Subcutaneous adipose tissue (tissue), 4 donors: ENCODE measurements around the gene SKP1. TPM values are rescaled to one million over a fixed set of nuclear protein-coding genes. Genes with fewer than 3 reads are reported as not detected.

Experiments
- total RNA-seq, 4 donors: library from RNA; depleted of rRNA; stranded (reverse); fragments of >200 nt; gene quantifications; one replicate each; pipeline ENCODE4 v1.1.0, GENCODE V29; 2016
- TF ChIP-seq, protein P1 (sequence below): fragments of 450-650 bp; IDR thresholded peaks from one replicate; pipeline ENCODE4 v1.5.1; 2016; ENCODE audit warnings: low read depth, mild to moderate bottlenecking, control low read depth, antibody characterized with exemption, moderate library complexity

SKP1 gene
- total RNA-seq, 4 donors from 2014 or later, result 132 to 336 (median 244) TPM

DNA sequence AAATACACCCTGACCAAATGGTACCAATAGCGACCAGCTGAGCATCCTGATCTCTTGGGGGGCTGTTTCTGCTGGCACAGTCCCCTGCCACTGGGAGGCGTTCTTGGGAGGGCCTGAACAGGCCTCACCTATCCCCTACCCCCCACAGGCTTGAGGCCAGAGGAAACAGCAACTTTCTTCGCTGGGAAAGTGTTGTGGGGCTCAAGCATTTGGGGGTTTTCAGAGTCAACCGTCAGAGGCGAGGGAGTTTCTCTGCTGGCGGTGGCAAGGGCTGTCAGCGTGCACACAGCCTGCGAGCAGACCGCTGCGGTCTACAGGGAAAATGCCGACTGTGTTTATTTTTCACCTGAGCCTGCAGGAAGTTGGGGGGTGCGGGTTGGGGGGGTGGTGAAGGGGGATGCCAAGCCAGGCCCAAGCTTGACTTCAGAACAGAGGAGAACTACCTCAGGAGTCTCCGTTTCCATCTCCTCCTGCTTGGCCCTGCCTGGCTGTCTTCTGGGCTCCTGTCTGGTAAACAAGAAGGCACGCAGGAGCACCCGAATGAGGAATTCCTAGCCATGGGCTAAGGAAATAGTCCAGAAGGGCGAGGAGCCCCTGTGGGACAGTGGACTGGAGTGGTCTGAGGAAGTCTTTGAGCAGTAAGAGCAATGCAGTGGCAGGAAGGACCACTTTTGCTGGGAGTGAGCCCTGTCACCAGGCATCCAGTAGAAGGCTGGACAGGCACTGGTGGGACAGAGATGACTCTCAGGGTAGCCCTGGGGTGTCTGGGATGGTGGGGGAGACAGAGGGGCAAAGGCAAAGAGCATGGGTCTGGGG lies 44.2 kb downstream of the SKP1 start:
- TF ChIP-seq, protein P1, sequence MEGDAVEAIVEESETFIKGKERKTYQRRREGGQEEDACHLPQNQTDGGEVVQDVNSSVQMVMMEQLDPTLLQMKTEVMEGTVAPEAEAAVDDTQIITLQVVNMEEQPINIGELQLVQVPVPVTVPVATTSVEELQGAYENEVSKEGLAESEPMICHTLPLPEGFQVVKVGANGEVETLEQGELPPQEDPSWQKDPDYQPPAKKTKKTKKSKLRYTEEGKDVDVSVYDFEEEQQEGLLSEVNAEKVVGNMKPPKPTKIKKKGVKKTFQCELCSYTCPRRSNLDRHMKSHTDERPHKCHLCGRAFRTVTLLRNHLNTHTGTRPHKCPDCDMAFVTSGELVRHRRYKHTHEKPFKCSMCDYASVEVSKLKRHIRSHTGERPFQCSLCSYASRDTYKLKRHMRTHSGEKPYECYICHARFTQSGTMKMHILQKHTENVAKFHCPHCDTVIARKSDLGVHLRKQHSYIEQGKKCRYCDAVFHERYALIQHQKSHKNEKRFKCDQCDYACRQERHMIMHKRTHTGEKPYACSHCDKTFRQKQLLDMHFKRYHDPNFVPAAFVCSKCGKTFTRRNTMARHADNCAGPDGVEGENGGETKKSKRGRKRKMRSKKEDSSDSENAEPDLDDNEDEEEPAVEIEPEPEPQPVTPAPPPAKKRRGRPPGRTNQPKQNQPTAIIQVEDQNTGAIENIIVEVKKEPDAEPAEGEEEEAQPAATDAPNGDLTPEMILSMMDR, result no peak

DNA sequence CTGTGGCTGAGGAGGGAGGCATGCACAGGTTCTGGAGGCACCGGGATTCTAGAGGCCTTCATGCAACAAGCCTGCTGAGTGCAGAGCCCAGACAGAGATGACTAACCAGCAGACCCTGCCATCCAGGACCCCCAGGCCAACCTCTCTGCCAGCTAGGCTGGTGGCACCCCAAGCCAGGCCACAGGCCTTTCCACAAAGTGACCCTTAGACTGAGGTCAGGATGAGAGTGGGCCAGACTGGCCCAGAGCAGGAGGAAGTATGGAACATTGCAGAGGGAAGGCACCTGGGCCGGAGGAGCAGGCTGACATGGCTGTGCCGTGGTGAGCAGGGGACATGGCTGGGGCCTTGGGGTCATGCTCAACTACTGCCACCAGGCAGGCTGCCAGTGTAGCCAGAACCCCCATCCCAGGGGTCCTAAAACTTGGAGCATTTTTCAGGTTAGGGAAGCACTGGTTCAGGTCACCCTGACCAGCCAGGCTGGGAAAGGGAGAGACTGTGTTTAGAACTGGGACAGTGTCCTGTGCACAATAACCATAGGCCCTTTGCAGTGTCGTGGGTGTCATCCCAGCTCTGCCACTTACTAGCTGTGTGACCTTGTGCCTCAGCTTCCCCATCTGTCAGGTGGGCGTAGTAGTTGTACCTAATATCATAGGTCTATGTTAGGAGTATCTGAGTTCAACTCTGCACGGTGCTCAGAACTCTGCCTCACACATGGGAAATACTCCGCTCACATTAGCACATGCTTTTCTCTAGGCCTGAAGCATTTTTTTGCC lies 45.0 kb downstream of the SKP1 start:
- TF ChIP-seq, protein P1, result no peak

DNA sequence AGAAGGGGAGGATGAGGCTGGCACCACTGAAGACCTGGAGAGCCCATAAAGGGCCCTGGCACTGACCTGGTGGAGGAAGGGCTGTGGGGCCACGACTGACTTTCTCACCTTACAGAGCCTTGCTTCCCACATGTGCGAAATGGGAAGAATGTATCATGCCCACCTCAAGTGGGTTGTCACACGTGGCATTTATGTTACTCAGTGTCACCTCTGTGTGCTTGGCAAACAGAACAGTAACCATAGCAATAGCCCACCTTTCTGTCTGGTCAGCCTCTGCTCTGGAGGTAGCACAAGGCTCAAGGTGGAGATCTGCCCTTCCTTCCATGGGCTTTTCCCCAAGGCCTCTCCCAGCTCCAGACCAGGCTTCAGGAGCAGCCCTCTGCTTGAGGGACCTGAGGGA lies 45.6 kb downstream of the SKP1 start:
- TF ChIP-seq, protein P1, result no peak

DNA sequence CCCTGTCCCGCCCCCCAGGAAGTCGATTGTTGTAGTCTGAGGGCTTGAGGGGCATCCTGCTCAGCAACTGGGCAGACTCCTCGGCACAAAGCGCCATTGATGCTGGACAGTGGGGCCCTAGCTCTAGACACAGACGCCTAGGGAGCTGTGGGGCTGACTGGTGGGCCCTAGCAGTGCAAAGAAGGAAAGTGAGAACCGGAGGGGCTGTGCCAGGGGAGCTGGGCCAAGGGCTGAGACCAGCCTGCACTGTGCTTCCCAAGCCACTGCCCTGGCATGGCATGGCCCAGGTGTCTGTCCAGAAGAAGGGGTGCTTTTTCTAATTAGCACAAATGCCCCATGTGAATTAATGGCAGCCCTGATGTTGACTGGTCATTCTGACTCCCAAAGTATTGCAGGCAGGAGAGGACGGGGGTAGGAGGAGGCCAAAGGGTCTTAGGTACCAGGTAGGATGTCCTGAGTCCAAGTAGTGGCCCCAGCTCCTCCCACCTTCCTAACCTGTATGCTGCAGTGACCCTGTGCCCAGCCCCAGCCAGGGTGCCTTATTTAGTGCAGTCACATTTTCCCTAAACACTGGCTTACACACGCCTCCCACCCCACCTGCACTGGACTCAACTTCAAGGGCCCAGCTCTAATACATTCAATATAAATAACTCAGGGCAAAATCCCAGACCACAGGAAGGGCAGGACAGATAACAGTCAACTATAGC lies 46.4 kb downstream of the SKP1 start:
- TF ChIP-seq, protein P1, result no peak

DNA sequence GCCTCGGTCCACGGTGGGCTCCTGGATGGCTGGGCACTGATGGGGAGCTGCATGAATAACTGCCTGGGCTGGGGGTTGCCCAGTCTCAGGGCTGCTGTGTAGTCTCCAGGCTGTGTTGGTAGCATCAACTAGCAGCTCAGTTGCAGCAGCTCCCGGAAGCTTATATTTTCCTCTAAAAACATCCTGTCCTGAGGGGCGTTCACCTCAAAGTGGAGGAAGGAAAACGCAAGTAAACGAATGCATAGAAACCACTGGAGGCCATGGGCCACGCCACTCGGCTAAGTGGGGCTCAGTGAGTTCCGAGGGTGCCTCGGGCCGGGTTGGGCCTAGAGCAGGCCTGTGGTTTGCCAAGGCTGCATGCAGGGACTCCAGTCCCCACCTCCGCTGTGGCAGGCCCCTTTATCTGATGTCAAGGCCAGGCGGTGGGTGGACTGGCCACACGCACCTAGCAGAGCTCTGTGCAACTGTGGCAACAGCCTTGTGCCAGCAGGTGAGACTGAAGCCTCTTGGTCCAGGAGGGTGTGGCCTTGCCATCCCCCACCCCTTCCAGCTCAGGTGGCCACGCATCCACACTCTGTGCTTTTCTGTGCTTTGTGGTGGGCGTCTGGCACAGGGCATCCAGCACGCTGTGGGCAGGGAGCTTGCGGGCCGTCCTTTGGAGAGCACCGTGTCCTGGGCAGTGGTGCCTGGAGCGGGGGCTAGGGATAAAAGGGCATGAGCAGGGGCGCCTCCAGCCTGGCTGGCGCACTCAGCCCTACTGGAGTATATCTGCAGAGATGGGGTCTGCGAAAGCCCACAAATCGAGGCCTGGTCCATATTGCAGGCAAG lies 47.1 kb downstream of the SKP1 start:
- TF ChIP-seq, protein P1, result no peak

DNA sequence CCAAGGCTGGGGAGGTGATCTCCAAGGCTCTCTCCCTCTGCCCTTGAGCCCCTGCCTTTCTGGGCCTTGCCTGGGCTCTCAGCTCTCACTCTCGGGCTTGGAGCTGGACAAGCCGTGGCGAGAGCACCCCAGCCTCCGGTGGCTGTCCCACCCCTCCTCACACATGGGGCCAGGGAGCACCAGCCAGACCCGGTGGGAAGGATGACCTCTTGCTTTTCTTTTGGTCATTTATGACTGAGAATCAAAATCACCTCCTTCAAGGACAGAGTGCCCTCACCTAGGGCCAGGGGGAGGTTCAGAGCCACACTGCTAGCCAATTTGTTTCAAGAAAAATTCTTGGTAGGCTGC lies 48.1 kb downstream of the SKP1 start:
- TF ChIP-seq, protein P1, result no peak
